Measurements from ENCODE around the gene TGFBI.

GRCh38 chr5:136000932-136001331 is 27.9 kb upstream of the TGFBI start:
- TF ChIP-seq CTCF (IDR thresholded peaks at IDR 0.05) (no peak), POLR2A (IDR thresholded peaks at IDR 0.05) (no peak)
